NCI-H748 (cell line): ENCODE data around the gene SLC2A4.
A peak's percentile ranks its signal among the peaks of the same experiment; 100 is the strongest.

ENCODE experiments used
- DNase-seq: peaks from one replicate; lab custom pipeline; 2025; ENCODE audit not compliant: unreplicated experiment; lab: John Stamatoyannopoulos, UW

The SLC2A4 gene

DNA sequence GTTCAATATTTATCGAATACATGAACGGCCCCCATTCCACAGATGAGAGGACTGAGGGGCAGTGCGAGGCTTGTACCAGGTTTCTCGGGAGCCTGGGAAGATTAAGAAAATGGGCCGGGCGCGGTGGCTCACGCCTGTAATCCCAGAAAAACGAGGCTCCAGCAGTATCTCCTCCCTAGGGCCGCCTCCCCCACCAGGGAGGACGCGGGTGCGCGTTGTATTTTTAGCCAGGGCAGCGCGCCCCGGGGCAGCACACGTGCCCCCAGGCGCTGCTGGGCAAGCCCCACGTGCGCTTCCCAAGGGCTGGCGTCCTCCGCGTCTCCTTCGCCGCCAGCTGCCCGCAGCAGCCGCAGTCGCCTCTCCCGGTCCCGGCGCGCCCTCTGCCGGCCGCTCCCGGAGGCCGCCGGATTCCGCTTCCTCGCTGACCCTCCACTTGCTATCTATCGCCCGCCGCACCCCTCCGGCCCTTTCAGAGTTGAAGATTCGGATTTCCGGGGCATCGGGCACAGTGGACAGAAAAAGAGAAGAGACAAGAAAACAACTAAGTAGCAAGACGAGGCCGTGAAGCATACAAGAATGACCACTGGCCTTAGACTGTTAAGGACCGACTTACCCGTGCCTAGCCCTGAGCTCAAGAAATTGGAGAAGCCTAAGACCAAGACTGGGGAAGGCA lies 14.8 kb downstream of the SLC2A4 start:
- peak; percentile 91 for DNase-seq

DNA sequence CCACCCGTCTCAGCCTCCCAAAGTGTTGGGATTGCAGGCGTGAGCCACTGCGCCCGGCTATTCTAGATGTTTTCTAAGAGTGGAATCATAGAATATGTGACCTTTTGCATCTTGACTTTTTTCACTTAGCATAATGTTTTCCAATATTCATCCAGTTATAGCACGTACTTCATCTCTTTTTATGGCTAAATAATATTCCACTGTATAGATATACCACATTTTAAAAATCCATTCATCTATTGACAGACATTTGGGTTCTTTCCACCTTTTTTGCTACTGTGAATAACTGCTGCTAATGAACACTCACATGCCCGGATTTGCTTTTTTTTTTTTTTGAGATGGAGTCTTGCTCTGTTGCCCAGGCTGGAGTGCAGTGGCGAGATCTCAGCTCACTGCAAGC lies 22.7 kb downstream of the SLC2A4 start:
- DNase-seq = no peak

DNA sequence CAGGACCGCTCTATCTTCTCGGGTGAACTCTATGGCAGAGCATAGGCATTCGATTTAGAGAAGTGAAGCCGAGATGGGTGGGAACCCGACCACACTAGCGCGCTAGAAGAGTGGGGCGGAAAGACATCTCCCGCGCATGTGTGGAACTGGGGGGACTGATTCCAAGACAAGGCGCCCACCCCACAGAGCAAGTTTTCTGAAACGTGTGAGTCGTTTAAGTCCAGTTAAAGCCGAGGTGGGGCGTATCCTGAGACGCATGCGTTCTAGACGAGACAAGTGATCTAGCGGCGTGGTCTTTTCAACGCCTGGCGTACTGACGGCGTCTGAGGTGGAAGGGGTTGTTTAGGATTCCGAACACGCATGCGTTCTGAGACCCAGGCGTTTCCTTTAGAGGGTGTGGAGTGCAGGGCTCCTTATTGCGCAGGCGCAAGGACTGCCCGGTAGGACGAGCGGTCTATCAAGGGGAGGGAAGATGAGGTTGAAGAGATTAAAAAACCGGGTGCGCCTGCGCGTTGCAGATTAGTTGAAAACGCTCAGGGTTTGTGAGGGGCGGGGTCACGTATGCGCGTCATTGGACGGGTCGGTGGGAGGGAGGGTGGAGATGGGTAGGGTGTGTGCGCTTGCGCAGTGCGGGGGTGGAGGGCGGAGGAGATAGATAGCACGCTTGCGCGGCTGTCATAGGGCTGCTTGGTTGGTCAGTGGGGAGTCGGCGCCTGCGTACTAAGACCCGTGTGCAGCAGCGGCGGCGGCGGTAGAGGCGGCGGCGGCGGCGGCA lies 25.6 kb downstream of the SLC2A4 start, which contains the start of gene EIF5A:
TSS of gene EIF5A (plus strand) at position 718 of the 775 bp plus-strand sequence. CDS start 2,008 bp downstream, outside the sequence.
- peak; percentile 100 for DNase-seq

DNA sequence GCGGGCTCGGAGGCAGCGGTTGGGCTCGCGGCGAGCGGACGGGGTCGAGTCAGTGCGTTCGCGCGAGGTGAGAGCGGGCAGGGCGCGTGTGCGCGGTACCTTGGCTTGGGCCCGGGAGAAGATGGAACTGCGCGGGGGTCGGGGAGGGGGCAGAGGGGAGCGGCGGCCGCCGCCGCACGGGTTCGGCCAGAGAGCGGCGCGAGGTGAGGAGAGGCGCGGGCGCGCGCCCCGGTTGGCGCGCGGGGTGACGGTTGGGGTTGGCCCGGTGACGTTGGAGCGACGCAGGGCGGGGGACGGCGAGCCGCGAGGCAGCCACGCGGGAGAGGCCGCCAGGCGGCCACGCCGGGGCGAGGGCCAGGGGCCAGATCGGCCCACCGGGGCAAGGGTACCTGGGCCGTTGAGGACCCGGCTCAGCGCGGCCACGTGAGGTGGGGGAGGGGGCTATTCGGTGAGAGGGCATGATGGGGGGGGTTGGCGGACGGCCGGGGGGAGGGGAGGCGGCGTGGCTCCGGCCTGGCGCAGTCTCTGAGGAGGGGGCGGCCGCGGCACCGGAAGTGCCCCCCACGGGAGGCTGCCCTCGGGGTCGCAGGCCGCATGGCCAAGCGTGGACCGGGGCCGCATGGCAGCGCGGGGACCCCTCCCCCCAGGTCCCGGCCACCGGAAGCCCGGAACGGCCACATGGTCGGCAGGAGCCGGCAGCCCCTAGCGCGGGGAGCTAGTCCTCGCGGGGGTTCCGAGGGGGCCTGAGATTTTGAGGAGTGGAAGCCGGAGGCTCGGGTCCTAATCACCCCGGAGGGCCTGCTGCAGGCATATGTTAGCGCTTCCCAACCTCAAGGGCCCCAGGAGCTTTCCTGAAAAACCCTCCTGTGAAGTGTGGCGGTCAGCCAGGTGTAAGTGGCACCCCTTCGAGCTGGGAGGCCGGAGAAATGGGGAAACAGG lies 26.4 kb downstream of the SLC2A4 start:
- peak; percentile 61 for DNase-seq

DNA sequence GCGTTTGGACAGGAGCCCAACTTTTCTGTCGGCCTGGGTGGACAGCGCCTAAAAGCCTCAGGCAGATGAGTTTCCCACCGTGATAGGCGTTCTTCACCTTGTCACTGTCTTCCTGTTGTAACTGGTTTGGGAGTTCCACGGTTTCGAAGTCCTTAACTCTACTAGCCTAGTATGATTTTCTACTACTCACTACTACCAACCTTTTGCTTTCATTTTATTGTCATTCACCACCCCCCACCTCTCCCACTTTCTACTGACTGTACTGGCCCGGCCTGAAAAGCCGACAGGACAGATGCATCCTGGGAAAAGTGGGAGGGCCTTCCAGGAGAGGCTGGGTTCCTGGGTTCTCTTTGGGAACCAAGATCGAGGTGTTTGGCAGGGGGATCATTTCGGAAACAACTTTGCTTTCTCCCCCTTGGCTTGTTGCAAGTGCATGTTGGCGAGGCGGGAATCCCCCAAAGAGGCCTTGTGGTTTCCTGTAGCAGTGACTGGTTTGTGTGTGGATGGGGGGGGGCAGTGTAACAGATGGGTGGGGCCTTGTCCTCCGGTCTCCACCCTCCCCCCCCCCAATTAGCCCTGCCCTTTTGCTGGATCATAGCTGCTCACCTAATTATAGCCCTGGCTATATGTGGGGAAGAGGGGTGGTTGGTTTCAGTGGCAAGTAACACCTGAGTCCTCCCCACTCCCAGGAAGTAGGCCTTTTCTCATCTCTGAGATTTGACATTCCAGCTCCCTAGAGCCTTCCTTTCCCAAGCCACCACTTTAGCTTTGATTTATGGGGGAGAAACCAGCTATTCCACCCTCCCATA lies 27.3 kb downstream of the SLC2A4 start:
- peak; percentile 84 for DNase-seq

DNA sequence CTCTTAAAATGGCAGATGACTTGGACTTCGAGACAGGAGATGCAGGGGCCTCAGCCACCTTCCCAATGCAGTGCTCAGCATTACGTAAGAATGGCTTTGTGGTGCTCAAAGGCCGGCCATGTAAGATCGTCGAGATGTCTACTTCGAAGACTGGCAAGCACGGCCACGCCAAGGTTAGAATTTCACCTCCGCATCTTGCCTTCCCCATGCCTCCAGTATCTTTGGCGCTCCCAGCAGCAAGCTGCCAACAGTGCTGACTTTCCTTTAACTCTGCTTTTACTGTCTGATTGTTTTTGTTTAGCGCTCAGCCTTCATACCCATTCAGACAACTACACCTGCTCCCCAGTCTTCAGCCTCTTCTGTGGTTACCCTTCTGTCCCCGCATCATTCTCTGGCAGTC lies 28.1 kb downstream of the SLC2A4 start:
- DNase-seq = no peak

DNA sequence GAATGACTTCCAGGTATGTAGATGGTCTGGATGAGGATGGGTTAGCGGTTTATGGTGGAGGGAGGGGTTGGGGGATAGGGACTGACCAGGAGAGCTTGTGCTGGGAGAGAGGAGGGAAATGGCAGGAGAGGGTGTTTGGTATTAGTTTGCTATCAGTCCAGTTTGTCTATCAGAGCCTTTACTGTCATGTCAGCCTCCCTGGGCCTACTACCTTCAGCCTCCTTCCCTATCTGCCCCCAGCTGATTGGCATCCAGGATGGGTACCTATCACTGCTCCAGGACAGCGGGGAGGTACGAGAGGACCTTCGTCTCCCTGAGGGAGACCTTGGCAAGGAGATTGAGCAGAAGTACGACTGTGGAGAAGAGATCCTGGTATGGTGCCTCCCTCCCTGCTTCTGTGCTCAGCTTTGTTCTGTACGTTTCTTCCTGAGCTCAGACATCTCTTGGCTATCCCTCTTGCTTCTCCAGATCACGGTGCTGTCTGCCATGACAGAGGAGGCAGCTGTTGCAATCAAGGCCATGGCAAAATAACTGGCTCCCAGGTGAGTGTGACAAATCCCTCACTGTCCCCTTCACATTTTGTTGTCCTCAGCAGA lies 29.7 kb downstream of the SLC2A4 start:
- DNase-seq = no peak

DNA sequence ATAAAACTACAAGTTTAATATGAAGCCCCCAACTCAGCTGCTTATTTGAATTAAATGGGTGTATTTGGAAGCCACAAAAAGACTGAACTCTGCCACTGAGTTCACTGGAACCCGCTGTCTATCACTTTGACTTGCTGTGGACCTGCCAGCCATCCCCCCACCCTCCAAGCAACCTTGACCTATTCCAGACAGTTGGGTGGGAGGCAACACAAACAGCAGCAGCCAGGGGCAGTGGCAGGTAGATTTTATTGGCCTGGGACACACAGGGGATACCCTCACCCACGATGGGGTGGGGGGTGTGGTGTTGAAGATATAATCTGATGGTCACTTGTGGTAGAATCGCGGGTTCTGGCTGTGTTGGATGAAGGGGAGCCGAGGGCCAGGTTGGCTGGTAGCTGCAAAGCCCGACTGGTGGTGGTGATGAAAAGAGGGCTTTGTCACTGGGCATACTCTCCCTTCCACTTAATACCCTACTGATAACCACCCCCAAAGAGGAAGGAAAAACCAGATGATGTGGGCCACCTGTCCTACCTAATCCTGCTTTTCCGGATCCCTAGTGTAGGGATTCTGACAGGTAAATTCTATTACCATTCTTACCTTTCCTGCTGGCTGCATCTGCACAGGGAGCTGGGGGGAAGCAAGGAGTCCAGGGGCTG lies 31.0 kb downstream of the SLC2A4 start:
- no peak for DNase-seq

DNA sequence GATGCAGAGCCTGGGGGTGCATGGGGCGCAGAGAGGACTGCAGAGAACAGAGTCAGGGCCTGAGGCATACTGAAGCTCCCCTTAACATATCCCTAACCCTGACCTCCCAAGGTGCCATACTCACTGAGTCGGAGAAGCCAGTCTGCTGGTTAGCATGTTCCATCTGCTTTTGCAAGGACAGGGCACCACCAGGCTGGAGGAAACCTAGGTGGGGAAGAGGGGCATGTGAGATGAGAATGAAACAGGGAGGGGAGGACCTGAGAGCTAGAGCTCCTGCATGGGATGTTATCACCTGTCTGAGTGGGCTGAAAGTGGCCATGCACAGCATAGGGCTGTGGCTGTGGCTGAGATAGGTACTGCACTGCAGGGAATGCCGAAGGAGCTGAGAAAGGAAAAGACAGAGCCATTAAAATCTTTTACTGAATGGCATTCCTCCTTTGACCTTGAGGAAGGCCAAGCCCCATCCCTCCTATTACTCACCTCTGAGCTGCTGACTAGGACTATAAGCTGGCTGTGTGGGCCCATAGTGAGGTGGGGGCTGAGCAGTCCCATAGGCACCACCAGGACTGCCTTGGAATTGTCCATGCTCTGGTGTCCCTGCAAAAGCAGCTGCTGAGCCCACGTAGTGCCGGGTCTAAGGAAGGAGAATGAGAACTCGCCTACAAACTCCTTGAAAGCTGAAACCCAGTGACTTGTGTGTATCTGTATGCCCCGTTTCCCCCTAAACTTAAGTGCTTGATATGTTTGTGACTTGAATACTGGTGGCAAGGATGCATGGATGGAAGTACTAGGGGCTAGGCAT lies 31.8 kb downstream of the SLC2A4 start:
- DNase-seq = no peak

DNA sequence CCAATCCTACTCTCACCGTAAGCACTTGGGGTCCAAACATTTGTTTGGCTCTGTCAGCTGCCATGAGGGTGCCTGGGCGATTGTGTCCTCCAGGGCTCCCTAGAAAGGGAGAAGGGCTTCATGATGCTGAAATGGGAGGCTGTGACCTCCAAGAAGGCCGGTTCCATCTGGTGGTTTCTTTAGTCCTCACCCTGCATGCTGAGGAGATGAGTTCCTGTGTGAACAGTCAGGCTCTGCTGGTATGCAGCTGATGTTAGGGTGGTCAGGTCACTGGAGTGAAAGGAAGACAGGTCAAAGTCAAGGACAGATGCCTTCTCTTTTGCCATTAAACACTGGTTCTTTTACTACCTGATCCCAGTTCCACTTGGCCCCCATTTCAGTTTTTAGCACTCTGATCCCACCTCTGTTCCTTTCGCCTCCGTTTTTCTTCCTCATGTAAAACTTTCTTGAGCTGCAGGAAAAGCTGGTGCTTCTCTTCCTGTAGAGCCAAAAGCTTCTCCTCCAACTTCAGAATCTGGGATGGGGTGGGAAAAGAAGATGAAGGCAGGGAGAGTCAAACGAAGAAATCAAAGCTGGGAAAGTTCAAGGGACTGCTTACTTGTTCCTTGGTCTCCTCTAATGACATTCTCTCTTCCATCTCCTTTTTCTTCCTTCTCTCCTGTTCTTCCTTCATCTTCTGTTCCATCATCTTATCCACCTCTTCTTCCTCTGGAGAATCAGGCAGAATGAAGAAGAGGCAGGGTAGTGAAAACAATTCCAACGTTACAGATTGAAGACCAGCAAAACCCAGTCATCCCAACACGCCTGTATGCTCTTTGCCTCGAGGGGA lies 32.6 kb downstream of the SLC2A4 start:
- DNase-seq = no peak

DNA sequence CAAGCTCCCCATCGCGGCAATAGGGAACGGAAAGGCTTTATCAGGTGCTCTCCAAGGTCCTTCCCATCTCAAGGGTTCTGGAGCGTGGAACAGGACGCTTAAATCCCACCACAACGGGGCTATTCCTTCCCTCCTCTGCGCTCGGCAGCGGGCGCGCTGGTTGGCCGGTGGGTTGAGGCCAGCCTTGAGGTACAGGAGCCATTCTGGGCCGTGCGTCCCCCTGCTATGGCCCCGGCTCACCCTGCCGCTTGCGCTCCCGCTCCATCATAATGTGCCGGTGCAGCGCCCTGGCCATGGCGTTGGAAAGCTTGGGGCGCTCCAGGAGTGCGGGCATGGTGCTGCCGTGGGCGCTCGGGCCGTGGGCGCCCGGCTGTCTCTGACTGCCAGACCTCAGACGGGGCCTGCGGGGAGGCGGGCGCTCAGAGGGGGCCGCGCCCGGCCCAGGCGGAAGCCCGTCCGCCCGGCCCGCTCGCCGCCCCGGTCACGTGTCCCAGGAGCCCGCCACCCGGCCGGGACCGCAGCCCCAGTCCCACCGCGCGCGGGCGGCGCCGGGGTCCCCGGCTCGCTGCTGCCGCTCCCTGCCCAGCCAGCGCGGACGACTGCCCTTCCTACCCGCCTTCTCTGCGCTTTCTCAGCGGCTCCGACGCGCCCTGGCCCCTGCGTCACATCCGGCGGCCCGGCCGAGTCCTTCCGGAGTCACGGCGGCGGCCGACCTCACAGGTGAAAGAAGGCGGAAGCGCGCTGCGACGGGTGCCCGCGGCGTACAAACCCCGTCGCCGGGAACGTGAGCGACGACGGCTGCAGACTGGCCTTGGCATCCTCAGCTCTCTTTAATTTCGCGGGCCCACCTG lies 33.4 kb downstream of the SLC2A4 start, which contains the start of gene GPS2:
TSS of gene GPS2 (minus strand) at position 642 of the 851 bp plus-strand sequence. CDS start at position 334, 308 bp downstream.
- peak; percentile 95 for DNase-seq

DNA sequence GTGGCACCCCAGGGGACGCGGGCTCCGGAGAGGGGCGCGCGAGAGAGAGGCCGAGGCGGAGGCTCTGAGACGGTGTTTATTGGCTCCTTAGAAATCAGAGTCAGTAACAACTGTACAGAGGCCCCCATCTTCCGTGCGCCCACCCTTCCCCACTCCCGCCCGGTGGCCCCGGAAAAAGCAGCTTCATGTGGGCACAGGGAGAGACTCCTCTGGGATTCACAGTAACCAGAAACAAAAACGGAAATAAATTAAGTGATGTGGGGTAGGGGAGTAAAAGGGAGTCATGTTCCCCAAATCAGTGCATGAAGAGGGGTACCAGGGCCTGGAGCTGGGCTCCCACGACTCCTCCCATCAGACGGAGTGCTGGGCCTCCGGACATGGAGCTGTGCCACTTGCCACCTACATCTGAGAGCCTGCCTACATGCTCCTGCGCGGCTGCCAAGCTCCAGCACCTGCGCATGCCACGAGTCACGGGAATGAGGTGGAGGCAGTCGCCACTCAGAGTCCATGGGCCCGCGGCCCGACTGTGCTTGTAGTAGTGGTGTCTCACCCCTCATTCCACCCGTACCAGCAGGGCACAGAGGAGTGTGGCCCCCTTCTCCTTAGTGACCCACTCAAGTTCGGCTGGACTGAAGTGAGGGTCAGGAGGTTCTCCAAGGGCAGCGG lies 34.2 kb downstream of the SLC2A4 start:
- peak; percentile 31 for DNase-seq

DNA sequence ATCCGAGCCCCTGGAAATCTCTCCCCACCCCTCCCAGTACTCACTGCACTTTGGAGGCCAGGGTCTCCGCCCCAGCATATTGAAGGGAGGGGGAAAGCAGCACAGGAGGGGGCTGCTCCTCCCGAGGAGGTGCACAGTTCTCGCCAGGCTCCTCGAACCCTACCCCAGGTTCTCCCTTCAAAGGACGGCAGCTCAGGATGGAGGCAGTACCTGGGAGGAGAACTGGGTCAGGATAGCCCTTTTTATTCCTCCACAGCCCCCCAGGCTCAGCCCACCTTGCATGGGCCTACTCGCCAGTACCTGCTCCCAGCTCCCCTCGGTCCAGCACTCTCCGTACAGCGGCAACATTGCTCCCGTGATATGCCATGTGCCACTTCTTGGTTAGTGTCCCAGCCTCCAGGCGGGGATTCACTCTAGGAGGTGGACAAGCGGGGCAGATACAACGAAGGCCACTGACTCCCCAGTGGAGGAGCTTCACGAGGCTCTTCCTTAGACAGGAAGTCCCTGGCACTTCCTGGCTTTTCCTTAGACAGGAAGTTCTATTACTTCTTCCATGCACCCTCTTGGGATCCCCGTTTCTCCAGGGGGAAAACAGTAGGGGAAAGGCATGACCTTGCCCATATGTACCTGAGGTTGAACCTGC lies 35.8 kb downstream of the SLC2A4 start:
- DNase-seq = no peak

DNA sequence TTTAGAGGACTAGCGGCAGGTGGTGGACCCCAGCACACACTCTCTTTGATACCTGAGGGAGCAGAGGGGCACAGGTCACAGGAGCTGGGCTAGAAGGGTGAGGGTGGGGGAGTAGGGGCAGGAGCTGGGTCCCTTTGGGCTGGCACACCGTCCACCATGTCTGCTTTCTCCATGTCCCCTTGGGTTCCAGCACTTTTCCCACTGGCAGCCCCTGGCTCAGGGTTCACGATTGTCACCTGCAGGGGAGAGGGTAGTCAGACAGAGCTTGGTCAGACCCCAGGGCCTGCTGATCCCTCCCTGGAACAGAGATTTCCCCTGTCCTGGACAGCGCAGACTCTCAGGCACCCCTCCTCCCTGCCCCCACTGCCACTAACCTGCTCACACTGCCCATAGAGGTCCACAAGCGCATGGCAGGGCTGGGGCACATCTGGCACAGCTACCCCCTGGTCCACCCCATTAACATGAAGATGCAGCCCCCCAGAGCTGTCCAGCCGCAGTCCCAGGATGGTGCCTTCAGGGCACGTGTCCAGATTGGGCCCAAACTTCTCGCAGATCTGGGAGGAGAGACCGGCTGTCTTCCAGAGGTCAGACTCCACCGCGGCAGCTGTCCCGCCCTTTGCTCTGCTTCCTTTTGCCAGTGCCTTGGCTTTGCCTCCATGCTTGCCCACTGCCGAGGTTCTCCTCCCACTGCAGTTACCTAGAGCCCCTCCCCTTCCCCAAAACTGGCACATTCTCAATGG lies 36.8 kb downstream of the SLC2A4 start:
- no peak for DNase-seq

DNA sequence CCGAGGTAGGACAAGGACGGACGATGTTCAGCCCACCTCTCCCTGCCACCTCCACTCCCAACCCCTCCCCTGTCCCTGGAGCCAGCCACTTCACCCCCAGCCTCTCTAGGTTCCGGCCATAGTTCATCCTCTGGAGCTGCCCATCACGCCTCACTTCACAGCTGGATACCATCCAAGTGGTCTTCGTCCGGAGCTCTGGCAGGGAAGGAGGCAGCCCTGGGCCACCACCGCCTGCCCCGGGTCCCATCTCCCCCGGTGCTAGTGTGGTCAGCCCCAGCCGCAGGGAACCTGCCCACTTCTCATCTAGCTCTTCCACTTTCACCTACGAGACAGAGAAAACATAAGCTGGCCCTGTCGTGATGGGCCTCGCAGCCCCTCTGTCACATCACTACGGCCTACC lies 39.9 kb downstream of the SLC2A4 start:
- no peak for DNase-seq
